A673 (cell line): ENCODE data around the gene IL20. TPM values are rescaled to one million over a fixed set of nuclear protein-coding genes. Genes with fewer than 3 reads are reported as not detected.

Experiments
- BruUV-seq: library from RNA; stranded (reverse); fragments of 400-500 nt; replicated peaks from 2 replicates; lab custom pipeline; 2021; lab: Mats Ljungman, UMichigan
- CTCF ChIA-PET: fragments of 300-600 bp; sonication (Branson Sonifier 250); formaldehyde crosslinking; loops from one replicate; lab custom pipeline; 2022; ENCODE audit warnings: antibody characterized with exemption; lab: Charles Lee
- POLR2A ChIA-PET: fragments of 300-600 bp; sonication (Branson Sonifier 250); formaldehyde crosslinking; loops from one replicate; lab custom pipeline; 2022; ENCODE audit warnings: antibody characterized with exemption; ENCODE audit not compliant: low non-redundant PET; lab: Charles Lee
- DNase-seq: peaks from one replicate; pipeline ENCODE4 v3.0.0-alpha.2; 2015; ENCODE audit warnings: low spot score
- H3K27ac ChIP-seq: fragments of 200-600 bp; sonication (generic); 2 replicates; pipeline ENCODE4 v1.5.1; 2016; ENCODE audit warnings: mixed run types, low read depth, mild to moderate bottlenecking, mixed read lengths, antibody characterized with exemption, low read length; ENCODE audit not compliant: poor library complexity, severe bottlenecking
- H3K27me3 ChIP-seq: fragments of 200-600 bp; sonication (generic); replicated peaks from 2 replicates; pipeline ENCODE4 v1.6.1; 2017; ENCODE audit warnings: mixed run types, low read depth, mild to moderate bottlenecking, mixed read lengths, antibody characterized with exemption, low read length; ENCODE audit not compliant: insufficient read depth, poor library complexity
- H3K36me3 ChIP-seq: fragments of 200-600 bp; sonication (generic); 2 replicates; pipeline ENCODE4 v1.6.1; 2016; ENCODE audit warnings: mixed run types, mild to moderate bottlenecking, mixed read lengths, antibody characterized with exemption, low read length; ENCODE audit not compliant: insufficient read depth, poor library complexity, severe bottlenecking
- H3K4me1 ChIP-seq: fragments of 200-600 bp; sonication (generic); 2 replicates; pipeline ENCODE4 v1.6.1; 2017; ENCODE audit warnings: mixed run types, mild to moderate bottlenecking, mixed read lengths, antibody characterized with exemption, low read length; ENCODE audit not compliant: insufficient read depth, poor library complexity, severe bottlenecking
- H3K4me3 ChIP-seq: fragments of 200-600 bp; sonication (generic); 2 replicates; pipeline ENCODE4 v1.5.1; 2016; ENCODE audit warnings: low read depth, mixed run types, mild to moderate bottlenecking, mixed read lengths, low read length; ENCODE audit not compliant: poor library complexity, severe bottlenecking
- H3K9me3 ChIP-seq: fragments of 200-600 bp; sonication (generic); 2 replicates; pipeline ENCODE4 v1.6.1; 2016; ENCODE audit warnings: mixed run types, low read depth, mild to moderate bottlenecking, mixed read lengths, antibody characterized with exemption, low read length; ENCODE audit not compliant: poor library complexity, severe bottlenecking
- EZH2 ChIP-seq: fragments of 200-600 bp; sonication (generic); IDR thresholded peaks from 2 replicates; pipeline ENCODE4 v1.6.1; 2017; ENCODE audit warnings: borderline replicate concordance, low read depth, mild to moderate bottlenecking, mixed read lengths, antibody characterized with exemption, low read length; ENCODE audit not compliant: poor library complexity, severe bottlenecking
- intact Hi-C: fragments of 100-400 bp; cut with micrococcal nuclease; formaldehyde crosslinking; loops from one replicate; pipeline ENCODE4 v1.10.0; 2022; ENCODE audit not compliant: unreplicated experiment
- total RNA-seq: library from RNA; stranded (reverse); gene quantifications from 2 replicates; pipeline ENCODE4 v1.2.3, GENCODE V29; 2021
- TF ChIP-seq, protein P1 (sequence below): fragments of 300-800, 200-600 bp; sonication (generic); conservative IDR thresholded peaks from 2 replicates; pipeline ENCODE4 v1.5.1; 2017; ENCODE audit warnings: low read depth, mild to moderate bottlenecking, antibody characterized with exemption, low read length, moderate library complexity, mixed read lengths

IL20 gene
- total RNA-seq, 1 experiment from 2014 or later = not detected

DNA sequence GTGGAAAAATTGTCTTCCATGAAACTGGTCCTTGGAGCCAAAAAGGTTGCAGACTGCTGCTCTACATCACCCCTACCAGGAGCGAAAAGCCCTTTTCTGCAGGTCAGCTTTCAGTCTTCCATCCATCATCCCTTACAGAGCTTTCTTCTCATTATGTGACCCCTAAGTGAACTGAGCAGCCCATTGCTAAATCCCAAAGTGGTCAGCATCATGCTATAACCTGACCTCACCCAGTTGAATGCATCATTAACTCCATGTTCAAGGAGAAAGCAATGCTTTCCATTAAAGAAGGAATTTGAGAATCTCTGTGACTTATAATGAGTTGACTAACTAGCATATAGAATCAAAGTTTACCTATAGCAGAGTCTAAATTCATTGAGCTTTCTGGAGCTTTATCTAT is 21.4 kb downstream of the IL20 start:
- ChIA-PET POLR2A (no interaction called here), CTCF (no interaction called here)
- H3K4me1 ChIP-seq = peaks cover 8% of the 10 kb centered on the region
- H3K9me3 ChIP-seq = no peaks in the 10 kb centered on the region
- no TSS peak for BruUV-seq
- no peak overlapping the region for H3K4me3 ChIP-seq
- TF ChIP-seq EZH2 = no peak
- TF ChIP-seq, protein P1, sequence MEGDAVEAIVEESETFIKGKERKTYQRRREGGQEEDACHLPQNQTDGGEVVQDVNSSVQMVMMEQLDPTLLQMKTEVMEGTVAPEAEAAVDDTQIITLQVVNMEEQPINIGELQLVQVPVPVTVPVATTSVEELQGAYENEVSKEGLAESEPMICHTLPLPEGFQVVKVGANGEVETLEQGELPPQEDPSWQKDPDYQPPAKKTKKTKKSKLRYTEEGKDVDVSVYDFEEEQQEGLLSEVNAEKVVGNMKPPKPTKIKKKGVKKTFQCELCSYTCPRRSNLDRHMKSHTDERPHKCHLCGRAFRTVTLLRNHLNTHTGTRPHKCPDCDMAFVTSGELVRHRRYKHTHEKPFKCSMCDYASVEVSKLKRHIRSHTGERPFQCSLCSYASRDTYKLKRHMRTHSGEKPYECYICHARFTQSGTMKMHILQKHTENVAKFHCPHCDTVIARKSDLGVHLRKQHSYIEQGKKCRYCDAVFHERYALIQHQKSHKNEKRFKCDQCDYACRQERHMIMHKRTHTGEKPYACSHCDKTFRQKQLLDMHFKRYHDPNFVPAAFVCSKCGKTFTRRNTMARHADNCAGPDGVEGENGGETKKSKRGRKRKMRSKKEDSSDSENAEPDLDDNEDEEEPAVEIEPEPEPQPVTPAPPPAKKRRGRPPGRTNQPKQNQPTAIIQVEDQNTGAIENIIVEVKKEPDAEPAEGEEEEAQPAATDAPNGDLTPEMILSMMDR = no peak
- H3K36me3 ChIP-seq = no peaks in the 10 kb centered on the region
- no peak overlapping the region for H3K27ac ChIP-seq
- H3K27me3 ChIP-seq = peaks cover 10% of the 10 kb centered on the region
- no peak for DNase-seq
- intact Hi-C loops = no loop called here

DNA sequence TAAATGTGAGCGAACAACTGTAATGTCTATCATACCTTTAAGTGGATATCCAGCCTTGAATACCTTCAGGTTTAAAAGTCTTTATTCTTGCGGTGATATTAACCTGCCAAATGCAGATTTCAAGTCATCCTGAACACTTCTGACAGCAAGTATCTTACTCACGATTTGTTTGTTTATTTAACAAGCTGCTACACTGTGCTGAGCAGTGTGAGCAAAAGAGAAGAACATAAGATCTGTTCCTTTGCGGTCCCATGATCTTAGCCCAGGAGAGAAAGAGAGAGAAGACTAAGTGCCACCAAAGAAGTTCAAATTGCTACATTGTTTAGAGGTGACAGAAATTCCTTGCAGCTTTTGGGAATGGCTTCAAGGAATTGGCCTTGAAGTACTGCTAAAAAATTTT is 22.3 kb downstream of the IL20 start:
- Histone ChIP-seq H3K4me1 (peaks cover 8% of the 10 kb centered on the region), H3K4me3 (no peak overlapping the region), H3K9me3 (no peaks in the 10 kb centered on the region), H3K27ac (no peak overlapping the region), H3K27me3 (peaks cover 10% of the 10 kb centered on the region), H3K36me3 (no peaks in the 10 kb centered on the region)
- intact Hi-C loops = no loop called here
- no peak for DNase-seq
- CTCF ChIA-PET = no interaction called here
- BruUV-seq = no TSS peak
- TF ChIP-seq, protein P1 = no peak
- TF ChIP-seq EZH2 = no peak
- POLR2A ChIA-PET = no interaction called here

DNA sequence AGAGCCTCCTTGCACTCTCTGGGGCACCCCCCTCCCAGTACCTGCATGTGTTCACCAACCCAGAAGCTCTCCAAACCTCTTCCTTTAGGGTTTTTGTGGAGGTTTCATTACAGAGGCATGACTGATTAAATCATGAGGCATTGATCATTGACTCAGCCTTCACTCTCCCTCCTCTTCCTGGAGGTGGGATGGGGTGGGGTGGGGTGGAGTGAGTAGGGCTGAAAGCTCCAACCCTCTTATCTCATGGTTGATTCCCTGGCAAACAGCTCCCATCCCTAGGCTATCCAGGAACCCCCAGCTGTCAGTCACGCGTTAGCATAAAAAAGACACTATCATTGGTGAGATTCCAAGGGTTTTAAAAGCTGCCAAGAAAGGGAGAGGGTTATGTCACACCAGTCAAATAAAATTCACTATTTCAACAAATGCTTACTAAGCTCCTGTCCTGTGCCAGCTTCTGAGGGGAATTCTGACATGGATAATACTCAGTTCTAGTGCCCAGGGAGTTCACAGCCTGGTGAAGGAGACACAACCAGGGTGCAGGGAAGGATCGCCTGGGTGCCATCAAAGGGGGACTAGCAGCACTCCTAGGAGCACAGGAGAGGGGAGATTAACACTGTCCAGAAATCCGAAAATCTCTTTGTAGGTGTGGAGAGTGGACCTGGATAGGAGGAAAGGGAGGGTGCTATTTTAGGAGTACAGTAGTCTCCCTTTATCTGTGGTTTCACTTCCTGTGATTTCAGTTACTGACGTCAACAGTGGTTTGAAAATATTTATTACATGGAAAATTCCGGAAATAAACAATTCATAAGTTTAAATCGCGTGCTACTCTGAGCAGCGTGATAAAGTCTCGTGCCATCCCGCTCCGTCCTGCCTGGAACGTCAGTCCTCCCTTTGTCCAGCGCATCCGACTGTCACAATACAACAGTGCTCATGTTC is 25.0 kb downstream of the IL20 start:
- Histone ChIP-seq H3K4me1 (peaks cover 8% of the 10 kb centered on the region), H3K4me3 (peak overlapping the region; percentile 0), H3K9me3 (no peaks in the 10 kb centered on the region), H3K27ac (no peak overlapping the region), H3K36me3 (no peaks in the 10 kb centered on the region), H3K27me3 (peaks cover 10% of the 10 kb centered on the region)
- ChIA-PET POLR2A (no interaction called here), CTCF (interaction anchor here (0.6 kb wide), 1 partner anchor 24 kb away, joined by 3 read pairs; no protein-coding TSS in a partner anchor)
- intact Hi-C loops = no loop called here
- no TSS peak for BruUV-seq
- DNase-seq = peak; percentile 33
- TF ChIP-seq EZH2 = no peak
- TF ChIP-seq, protein P1 = no peak
